GM23338 (cell line): ENCODE results near the gene LIFR. TPM values are rescaled to one million over a fixed set of nuclear protein-coding genes. Genes with fewer than 3 reads are reported as not detected.

Experiments used
- ATAC-seq: fragments of 200-7000 bp; cut with Tn5 transposase; 3 replicates; pipeline ENCODE4 v1.9.1; 2020
- DNase-seq: peaks from one replicate; pipeline ENCODE4 v3.0.0-alpha.2; 2015; ENCODE audit warnings: low spot score
- H2AFZ ChIP-seq: fragments of 200-600 bp; sonication (generic); 2 replicates; pipeline ENCODE4 v1.8.0; 2016; ENCODE audit warnings: antibody characterized with exemption, mild to moderate bottlenecking, moderate library complexity
- H3F3A ChIP-seq: fragments of 200-600 bp; sonication (generic); replicated peaks from 2 replicates; pipeline ENCODE4 v1.8.0; 2017; ENCODE audit warnings: antibody characterized with exemption, mixed run types, low read depth
- H3K27ac ChIP-seq: fragments of 200-600 bp; sonication (generic); 2 replicates; pipeline ENCODE4 v1.6.1; 2016; ENCODE audit warnings: low read depth
- H3K27me3 ChIP-seq: fragments of 200-600 bp; sonication (generic); 2 replicates; pipeline ENCODE4 v1.8.0; 2016; ENCODE audit warnings: mild to moderate bottlenecking, mixed run types, moderate library complexity; ENCODE audit not compliant: insufficient read depth
- H3K36me3 ChIP-seq: fragments of 200-600 bp; sonication (generic); 2 replicates; pipeline ENCODE4 v1.8.0; 2016; ENCODE audit warnings: mild to moderate bottlenecking; ENCODE audit not compliant: insufficient read depth
- H3K4me1 ChIP-seq: fragments of 200-600 bp; sonication (generic); 2 replicates; pipeline ENCODE4 v1.8.0; 2016; ENCODE audit warnings: mild to moderate bottlenecking, moderate library complexity; ENCODE audit not compliant: insufficient read depth
- H3K4me2 ChIP-seq: fragments of 200-600 bp; sonication (generic); 2 replicates; pipeline ENCODE4 v1.7.1; 2017; ENCODE audit warnings: mixed run types
- H3K4me3 ChIP-seq: fragments of 200-600 bp; sonication (generic); 2 replicates; pipeline ENCODE4 v1.6.1; 2016; ENCODE audit warnings: mixed run types
- H3K79me2 ChIP-seq: fragments of 200-600 bp; sonication (generic); replicated peaks from 2 replicates; pipeline ENCODE4 v1.8.0; 2017; ENCODE audit warnings: mild to moderate bottlenecking; ENCODE audit not compliant: insufficient read depth
- H3K9me2 ChIP-seq: fragments of 200-600 bp; sonication (generic); 2 replicates; pipeline ENCODE4 v1.8.0; 2017; ENCODE audit not compliant: insufficient read depth
- H4K20me1 ChIP-seq: fragments of 200-600 bp; sonication (generic); replicated peaks from 2 replicates; pipeline ENCODE4 v1.8.0; 2017; ENCODE audit warnings: mild to moderate bottlenecking; ENCODE audit not compliant: insufficient read depth
- H3K27ac Mint-ChIP-seq: 2 replicates; pipeline ENCODE4 v1.8.0; 2020; ENCODE audit warnings: inconsistent platforms, mild to moderate bottlenecking, moderate library complexity, mixed read lengths
- H3K27me3 Mint-ChIP-seq: 3 replicates; pipeline ENCODE4 v1.8.0; 2022; ENCODE audit warnings: low read depth, mild to moderate bottlenecking, moderate library complexity, mixed read lengths, inconsistent platforms; ENCODE audit not compliant: insufficient read depth, poor library complexity
- H3K36me3 Mint-ChIP-seq: 3 replicates; pipeline ENCODE4 v1.8.0; 2021; ENCODE audit warnings: low read depth, mild to moderate bottlenecking, inconsistent platforms, moderate library complexity, mixed read lengths
- H3K4me1 Mint-ChIP-seq: 3 replicates; pipeline ENCODE4 v1.8.0; 2020; ENCODE audit warnings: mild to moderate bottlenecking, inconsistent platforms, mixed read lengths
- H3K4me3 Mint-ChIP-seq: 3 replicates; pipeline ENCODE4 v1.8.0; 2021; ENCODE audit warnings: moderate library complexity, mild to moderate bottlenecking, inconsistent platforms, mixed read lengths
- H3K9me3 Mint-ChIP-seq: 3 replicates; pipeline ENCODE4 v1.8.0; 2020; ENCODE audit warnings: moderate library complexity, mild to moderate bottlenecking, inconsistent platforms, mixed read lengths
- EZH2 ChIP-seq: fragments of 200-600 bp; sonication (generic); IDR thresholded peaks from one replicate; pipeline ENCODE4 v1.8.0; 2017; ENCODE audit warnings: antibody characterized with exemption, mild to moderate bottlenecking, low read depth; ENCODE audit not compliant: unreplicated experiment
- EZH2phosphoT487 ChIP-seq: fragments of 200-600 bp; sonication (generic); IDR thresholded peaks from one replicate; pipeline ENCODE4 v1.8.1; 2018; ENCODE audit warnings: antibody characterized with exemption; ENCODE audit not compliant: unreplicated experiment
- NANOG ChIP-seq: IDR thresholded peaks from 2 replicates; pipeline ENCODE4 v1.6.1; 2016; ENCODE audit warnings: antibody characterized with exemption, borderline replicate concordance
- POLR2AphosphoS5 ChIP-seq: IDR thresholded peaks from 2 replicates; pipeline ENCODE4 v1.6.1; 2016; ENCODE audit warnings: antibody characterized with exemption, low read depth
- STAT1 ChIP-seq: IDR thresholded peaks from one replicate; pipeline ENCODE4 v1.6.1; 2016; ENCODE audit warnings: antibody characterized with exemption; ENCODE audit not compliant: unreplicated experiment
- ZNF331 ChIP-seq: fragments of 250-450 bp; sonication (Bioruptor Pico); IDR thresholded peaks from 2 replicates; pipeline ENCODE4 v1.5.0; 2020; ENCODE audit warnings: low read depth, mild to moderate bottlenecking, moderate library complexity
- polyA plus RNA-seq: library from polyadenylated mRNA; unstranded; fragments of >200 nt; fragmentation: Nextera tagmentation; extraction: Ambion mirVana; gene quantifications from 2 replicates; pipeline ENCODE4 v1.2.1, GENCODE V29; 2016
- total RNA-seq: library from RNA; depleted of rRNA; stranded (reverse); fragments of >200 nt; shearing (Covaris generic); gene quantifications from 2 replicates; pipeline ENCODE4 v1.2.3, GENCODE V29; 2014
- TF ChIP-seq, protein P1 (sequence below): IDR thresholded peaks from one replicate; pipeline ENCODE4 v1.6.1; 2018; ENCODE audit warnings: antibody characterized with exemption; ENCODE audit not compliant: unreplicated experiment
- TF ChIP-seq, protein P2 (sequence below), 2 experiments: fragments of 200-600 bp in 1 of 2; sonication (generic) in 1 of 2; conservative IDR thresholded peaks; 2 replicates each; pipeline versions ENCODE4 v1.5.1 to v1.6.1; 2016 to 2017; ENCODE audit warnings: antibody characterized with exemption in 2 of 2, low read depth in 2 of 2, mild to moderate bottlenecking in 2 of 2, moderate library complexity in 1 of 2
- TF ChIP-seq, protein P3 (sequence below): fragments of 250-450 bp; sonication (Bioruptor Pico); IDR thresholded peaks from 2 replicates; pipeline ENCODE4 v1.5.0; 2020; ENCODE audit warnings: mild to moderate bottlenecking, moderate library complexity

The LIFR gene
- total and polyA plus RNA-seq, 2 experiments from 2014 or later, result 11.0 to 25.2 TPM

DNA sequence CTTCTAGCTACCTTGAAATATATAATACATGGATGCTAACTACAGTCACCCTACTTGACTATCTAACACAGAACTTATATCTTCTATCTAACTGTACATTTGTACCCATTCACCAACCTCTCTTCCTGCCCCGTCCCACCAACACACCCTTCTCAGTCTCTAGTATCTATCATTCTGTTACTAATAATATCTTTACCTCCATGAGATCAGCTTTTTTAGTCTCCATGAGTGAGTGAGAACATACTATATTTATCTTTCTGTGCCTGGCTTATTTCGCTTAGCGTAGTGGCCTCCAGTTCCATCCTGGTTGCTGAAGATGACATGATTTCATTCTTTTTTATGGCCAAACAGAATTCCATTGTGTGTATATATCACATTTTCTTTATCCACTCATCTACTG, 37.0 kb downstream of the LIFR start:
- H2AFZ ChIP-seq, result no peak overlapping the region
- peaks cover 2% of the 10 kb centered on the region for H3K4me1 Mint-ChIP-seq
- no peak overlapping the region for H3K4me3 ChIP-seq
- no peaks in the 10 kb centered on the region for H3K27me3 ChIP-seq
- no peaks in the 10 kb centered on the region for H3K79me2 ChIP-seq
- TF ChIP-seq NANOG (no peak), STAT1 (no peak), EZH2phosphoT487 (no peak), POLR2AphosphoS5 (no peak), EZH2 (no peak), ZNF331 (CRISPR knock-in tag) (no peak)
- TF ChIP-seq, protein P1, sequence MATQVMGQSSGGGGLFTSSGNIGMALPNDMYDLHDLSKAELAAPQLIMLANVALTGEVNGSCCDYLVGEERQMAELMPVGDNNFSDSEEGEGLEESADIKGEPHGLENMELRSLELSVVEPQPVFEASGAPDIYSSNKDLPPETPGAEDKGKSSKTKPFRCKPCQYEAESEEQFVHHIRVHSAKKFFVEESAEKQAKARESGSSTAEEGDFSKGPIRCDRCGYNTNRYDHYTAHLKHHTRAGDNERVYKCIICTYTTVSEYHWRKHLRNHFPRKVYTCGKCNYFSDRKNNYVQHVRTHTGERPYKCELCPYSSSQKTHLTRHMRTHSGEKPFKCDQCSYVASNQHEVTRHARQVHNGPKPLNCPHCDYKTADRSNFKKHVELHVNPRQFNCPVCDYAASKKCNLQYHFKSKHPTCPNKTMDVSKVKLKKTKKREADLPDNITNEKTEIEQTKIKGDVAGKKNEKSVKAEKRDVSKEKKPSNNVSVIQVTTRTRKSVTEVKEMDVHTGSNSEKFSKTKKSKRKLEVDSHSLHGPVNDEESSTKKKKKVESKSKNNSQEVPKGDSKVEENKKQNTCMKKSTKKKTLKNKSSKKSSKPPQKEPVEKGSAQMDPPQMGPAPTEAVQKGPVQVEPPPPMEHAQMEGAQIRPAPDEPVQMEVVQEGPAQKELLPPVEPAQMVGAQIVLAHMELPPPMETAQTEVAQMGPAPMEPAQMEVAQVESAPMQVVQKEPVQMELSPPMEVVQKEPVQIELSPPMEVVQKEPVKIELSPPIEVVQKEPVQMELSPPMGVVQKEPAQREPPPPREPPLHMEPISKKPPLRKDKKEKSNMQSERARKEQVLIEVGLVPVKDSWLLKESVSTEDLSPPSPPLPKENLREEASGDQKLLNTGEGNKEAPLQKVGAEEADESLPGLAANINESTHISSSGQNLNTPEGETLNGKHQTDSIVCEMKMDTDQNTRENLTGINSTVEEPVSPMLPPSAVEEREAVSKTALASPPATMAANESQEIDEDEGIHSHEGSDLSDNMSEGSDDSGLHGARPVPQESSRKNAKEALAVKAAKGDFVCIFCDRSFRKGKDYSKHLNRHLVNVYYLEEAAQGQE, result no peak
- TF ChIP-seq, protein P2, sequence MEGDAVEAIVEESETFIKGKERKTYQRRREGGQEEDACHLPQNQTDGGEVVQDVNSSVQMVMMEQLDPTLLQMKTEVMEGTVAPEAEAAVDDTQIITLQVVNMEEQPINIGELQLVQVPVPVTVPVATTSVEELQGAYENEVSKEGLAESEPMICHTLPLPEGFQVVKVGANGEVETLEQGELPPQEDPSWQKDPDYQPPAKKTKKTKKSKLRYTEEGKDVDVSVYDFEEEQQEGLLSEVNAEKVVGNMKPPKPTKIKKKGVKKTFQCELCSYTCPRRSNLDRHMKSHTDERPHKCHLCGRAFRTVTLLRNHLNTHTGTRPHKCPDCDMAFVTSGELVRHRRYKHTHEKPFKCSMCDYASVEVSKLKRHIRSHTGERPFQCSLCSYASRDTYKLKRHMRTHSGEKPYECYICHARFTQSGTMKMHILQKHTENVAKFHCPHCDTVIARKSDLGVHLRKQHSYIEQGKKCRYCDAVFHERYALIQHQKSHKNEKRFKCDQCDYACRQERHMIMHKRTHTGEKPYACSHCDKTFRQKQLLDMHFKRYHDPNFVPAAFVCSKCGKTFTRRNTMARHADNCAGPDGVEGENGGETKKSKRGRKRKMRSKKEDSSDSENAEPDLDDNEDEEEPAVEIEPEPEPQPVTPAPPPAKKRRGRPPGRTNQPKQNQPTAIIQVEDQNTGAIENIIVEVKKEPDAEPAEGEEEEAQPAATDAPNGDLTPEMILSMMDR (conservative IDR thresholded peaks at IDR 0.05; ENCODE audit: low read depth in 2 of 2), result no peak
- TF ChIP-seq, protein P3, sequence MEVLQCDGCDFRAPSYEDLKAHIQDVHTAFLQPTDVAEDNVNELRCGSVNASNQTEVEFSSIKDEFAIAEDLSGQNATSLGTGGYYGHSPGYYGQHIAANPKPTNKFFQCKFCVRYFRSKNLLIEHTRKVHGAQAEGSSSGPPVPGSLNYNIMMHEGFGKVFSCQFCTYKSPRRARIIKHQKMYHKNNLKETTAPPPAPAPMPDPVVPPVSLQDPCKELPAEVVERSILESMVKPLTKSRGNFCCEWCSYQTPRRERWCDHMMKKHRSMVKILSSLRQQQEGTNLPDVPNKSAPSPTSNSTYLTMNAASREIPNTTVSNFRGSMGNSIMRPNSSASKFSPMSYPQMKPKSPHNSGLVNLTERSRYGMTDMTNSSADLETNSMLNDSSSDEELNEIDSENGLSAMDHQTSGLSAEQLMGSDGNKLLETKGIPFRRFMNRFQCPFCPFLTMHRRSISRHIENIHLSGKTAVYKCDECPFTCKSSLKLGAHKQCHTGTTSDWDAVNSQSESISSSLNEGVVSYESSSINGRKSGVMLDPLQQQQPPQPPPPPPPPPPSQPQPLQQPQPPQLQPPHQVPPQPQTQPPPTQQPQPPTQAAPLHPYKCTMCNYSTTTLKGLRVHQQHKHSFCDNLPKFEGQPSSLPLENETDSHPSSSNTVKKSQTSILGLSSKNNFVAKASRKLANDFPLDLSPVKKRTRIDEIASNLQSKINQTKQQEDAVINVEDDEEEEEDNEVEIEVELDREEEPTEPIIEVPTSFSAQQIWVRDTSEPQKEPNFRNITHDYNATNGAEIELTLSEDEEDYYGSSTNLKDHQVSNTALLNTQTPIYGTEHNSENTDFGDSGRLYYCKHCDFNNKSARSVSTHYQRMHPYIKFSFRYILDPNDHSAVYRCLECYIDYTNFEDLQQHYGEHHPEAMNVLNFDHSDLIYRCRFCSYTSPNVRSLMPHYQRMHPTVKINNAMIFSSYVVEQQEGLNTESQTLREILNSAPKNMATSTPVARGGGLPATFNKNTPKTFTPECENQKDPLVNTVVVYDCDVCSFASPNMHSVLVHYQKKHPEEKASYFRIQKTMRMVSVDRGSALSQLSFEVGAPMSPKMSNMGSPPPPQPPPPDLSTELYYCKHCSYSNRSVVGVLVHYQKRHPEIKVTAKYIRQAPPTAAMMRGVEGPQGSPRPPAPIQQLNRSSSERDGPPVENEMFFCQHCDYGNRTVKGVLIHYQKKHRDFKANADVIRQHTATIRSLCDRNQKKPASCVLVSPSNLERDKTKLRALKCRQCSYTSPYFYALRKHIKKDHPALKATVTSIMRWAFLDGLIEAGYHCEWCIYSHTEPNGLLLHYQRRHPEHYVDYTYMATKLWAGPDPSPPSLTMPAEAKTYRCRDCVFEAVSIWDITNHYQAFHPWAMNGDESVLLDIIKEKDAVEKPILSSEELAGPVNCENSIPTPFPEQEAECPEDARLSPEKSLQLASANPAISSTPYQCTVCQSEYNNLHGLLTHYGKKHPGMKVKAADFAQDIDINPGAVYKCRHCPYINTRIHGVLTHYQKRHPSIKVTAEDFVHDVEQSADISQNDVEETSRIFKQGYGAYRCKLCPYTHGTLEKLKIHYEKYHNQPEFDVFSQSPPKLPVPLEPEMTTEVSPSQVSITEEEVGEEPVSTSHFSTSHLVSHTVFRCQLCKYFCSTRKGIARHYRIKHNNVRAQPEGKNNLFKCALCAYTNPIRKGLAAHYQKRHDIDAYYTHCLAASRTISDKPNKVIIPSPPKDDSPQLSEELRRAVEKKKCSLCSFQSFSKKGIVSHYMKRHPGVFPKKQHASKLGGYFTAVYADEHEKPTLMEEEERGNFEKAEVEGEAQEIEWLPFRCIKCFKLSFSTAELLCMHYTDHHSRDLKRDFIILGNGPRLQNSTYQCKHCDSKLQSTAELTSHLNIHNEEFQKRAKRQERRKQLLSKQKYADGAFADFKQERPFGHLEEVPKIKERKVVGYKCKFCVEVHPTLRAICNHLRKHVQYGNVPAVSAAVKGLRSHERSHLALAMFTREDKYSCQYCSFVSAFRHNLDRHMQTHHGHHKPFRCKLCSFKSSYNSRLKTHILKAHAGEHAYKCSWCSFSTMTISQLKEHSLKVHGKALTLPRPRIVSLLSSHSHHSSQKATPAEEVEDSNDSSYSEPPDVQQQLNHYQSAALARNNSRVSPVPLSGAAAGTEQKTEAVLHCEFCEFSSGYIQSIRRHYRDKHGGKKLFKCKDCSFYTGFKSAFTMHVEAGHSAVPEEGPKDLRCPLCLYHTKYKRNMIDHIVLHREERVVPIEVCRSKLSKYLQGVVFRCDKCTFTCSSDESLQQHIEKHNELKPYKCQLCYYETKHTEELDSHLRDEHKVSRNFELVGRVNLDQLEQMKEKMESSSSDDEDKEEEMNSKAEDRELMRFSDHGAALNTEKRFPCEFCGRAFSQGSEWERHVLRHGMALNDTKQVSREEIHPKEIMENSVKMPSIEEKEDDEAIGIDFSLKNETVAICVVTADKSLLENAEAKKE (CRISPR knock-in tag), result no peak
- H3K9me3 Mint-ChIP-seq, result no peaks in the 10 kb centered on the region
- no peaks in the 10 kb centered on the region for H3K36me3 ChIP-seq
- H3K4me3 Mint-ChIP-seq, result no peak overlapping the region
- no peaks in the 10 kb centered on the region for H3K27me3 Mint-ChIP-seq
- no peaks in the 10 kb centered on the region for H3K4me1 ChIP-seq
- ATAC-seq (no peak), DNase-seq (no peak)
- H3K27ac Mint-ChIP-seq, result no peak overlapping the region
- no peaks in the 10 kb centered on the region for H3F3A ChIP-seq
- H3K36me3 Mint-ChIP-seq, result peaks cover 15% of the 10 kb centered on the region
- H3K9me2 ChIP-seq, result no peaks in the 10 kb centered on the region
- H3K4me2 ChIP-seq, result no peak overlapping the region
- no peaks in the 10 kb centered on the region for H4K20me1 ChIP-seq
- no peak overlapping the region for H3K27ac ChIP-seq
